H9 (cell line): Measurements from ENCODE around the gene PEX26. TPM values are rescaled to one million over a fixed set of nuclear protein-coding genes. Genes with fewer than 3 reads are reported as not detected.

Experiments
- DNase-seq: peaks from one replicate; pipeline ENCODE4 v3.0.0-alpha.2; 2017
- H2AFZ ChIP-seq: one replicate; pipeline ENCODE4 v1.6.1; 2013; ENCODE audit warnings: mild to moderate bottlenecking, low read length, control low read depth, moderate library complexity
- H2AK5ac ChIP-seq: 2 replicates; pipeline ENCODE4 v1.6.1; 2013; ENCODE audit warnings: low read length, control low read depth, mixed read lengths; ENCODE audit not compliant: insufficient read length
- H2BK120ac ChIP-seq: one replicate; pipeline ENCODE4 v1.6.1; 2013; ENCODE audit warnings: low read depth, mild to moderate bottlenecking, low read length, control low read depth, inconsistent platforms; ENCODE audit not compliant: poor library complexity, severe bottlenecking
- H2BK12ac ChIP-seq: 2 replicates; pipeline ENCODE4 v1.6.1; 2013; ENCODE audit warnings: low read length, control low read depth, mixed read lengths, low read depth; ENCODE audit not compliant: insufficient read length
- H2BK15ac ChIP-seq: 2 replicates; pipeline ENCODE4 v1.6.1; 2013; ENCODE audit warnings: low read depth, low read length, control low read depth
- H2BK20ac ChIP-seq: one replicate; pipeline ENCODE4 v1.6.1; 2013; ENCODE audit warnings: low read depth, mild to moderate bottlenecking, low read length, control low read depth, inconsistent platforms; ENCODE audit not compliant: poor library complexity, severe bottlenecking
- H2BK5ac ChIP-seq: 2 replicates; pipeline ENCODE4 v1.6.1; 2013; ENCODE audit warnings: low read length, control low read depth, mixed read lengths; ENCODE audit not compliant: insufficient read length
- H3K14ac ChIP-seq: 2 replicates; pipeline ENCODE4 v1.6.1; 2013; ENCODE audit warnings: low read length, control low read depth; ENCODE audit not compliant: insufficient read depth
- H3K18ac ChIP-seq: 2 replicates; pipeline ENCODE4 v1.6.1; 2013; ENCODE audit warnings: low read depth, mild to moderate bottlenecking, mixed read lengths, low read length, control low read depth; ENCODE audit not compliant: insufficient read length
- H3K23ac ChIP-seq: 2 replicates; pipeline ENCODE4 v1.6.1; 2013; ENCODE audit warnings: low read length, control low read depth, mixed read lengths, low read depth; ENCODE audit not compliant: insufficient read length
- H3K23me2 ChIP-seq: 2 replicates; pipeline ENCODE4 v1.6.1; 2013; ENCODE audit warnings: low read depth, mild to moderate bottlenecking, mixed read lengths, low read length, control low read depth; ENCODE audit not compliant: insufficient read length, poor library complexity, severe bottlenecking
- H3K27ac ChIP-seq: 2 replicates; pipeline ENCODE4 v1.5.1; 2013; ENCODE audit warnings: low read length, control low read depth, mixed read lengths, low read depth; ENCODE audit not compliant: insufficient read length
- H3K27me3 ChIP-seq: 2 replicates; pipeline ENCODE4 v1.6.1; 2013; ENCODE audit warnings: low read length, control low read depth, inconsistent platforms; ENCODE audit not compliant: insufficient read depth
- H3K4ac ChIP-seq: 2 replicates; pipeline ENCODE4 v1.6.1; 2013; ENCODE audit warnings: low read depth, mild to moderate bottlenecking, control low read depth, inconsistent platforms, low read length, moderate library complexity
- H3K4me1 ChIP-seq: 2 replicates; pipeline ENCODE4 v1.6.1; 2013; ENCODE audit warnings: low read length, control low read depth, inconsistent platforms; ENCODE audit not compliant: insufficient read depth
- H3K4me2 ChIP-seq: 2 replicates; pipeline ENCODE4 v1.6.1; 2013; ENCODE audit warnings: low read length, control low read depth, mixed read lengths; ENCODE audit not compliant: insufficient read length, insufficient read depth
- H3K56ac ChIP-seq: 2 replicates; pipeline ENCODE4 v1.6.1; 2013; ENCODE audit warnings: low read depth, mild to moderate bottlenecking, mixed read lengths, low read length, control low read depth; ENCODE audit not compliant: insufficient read length
- H3K79me1 ChIP-seq: 2 replicates; pipeline ENCODE4 v1.6.1; 2013; ENCODE audit warnings: low read depth, mild to moderate bottlenecking, moderate library complexity, low read length, control low read depth, inconsistent platforms; ENCODE audit not compliant: insufficient read depth, poor library complexity, severe bottlenecking
- H3K79me2 ChIP-seq: 2 replicates; pipeline ENCODE4 v1.6.1; 2013; ENCODE audit warnings: low read length, control low read depth, inconsistent platforms; ENCODE audit not compliant: insufficient read depth
- H3K9ac ChIP-seq: 2 replicates; pipeline ENCODE4 v1.6.1; 2013; ENCODE audit warnings: low read length, control low read depth, mixed read lengths; ENCODE audit not compliant: insufficient read length; ENCODE audit errors: extremely low read depth
- H3K9me3 ChIP-seq: one replicate; pipeline ENCODE4 v1.6.1; 2013; ENCODE audit warnings: low read depth, low read length, inconsistent platforms; ENCODE audit not compliant: control insufficient read depth
- H3T11ph ChIP-seq: one replicate; pipeline ENCODE4 v1.6.1; 2013; ENCODE audit warnings: mild to moderate bottlenecking, low read length, control low read depth, inconsistent platforms
- H4K20me1 ChIP-seq: one replicate; pipeline ENCODE4 v1.6.1; 2013; ENCODE audit not compliant: control insufficient read depth, insufficient read length, insufficient read depth
- H4K5ac ChIP-seq: 2 replicates; pipeline ENCODE4 v1.6.1; 2013; ENCODE audit warnings: low read depth, mild to moderate bottlenecking, mixed read lengths, low read length, control low read depth; ENCODE audit not compliant: insufficient read length
- H4K8ac ChIP-seq: replicated peaks from 2 replicates; pipeline ENCODE4 v1.6.1; 2013; ENCODE audit warnings: low read length, control low read depth, mixed read lengths, low read depth; ENCODE audit not compliant: insufficient read length
- H4K91ac ChIP-seq: 2 replicates; pipeline ENCODE4 v1.6.1; 2013; ENCODE audit warnings: low read depth, mild to moderate bottlenecking, moderate library complexity, mixed read lengths, low read length, control low read depth; ENCODE audit not compliant: insufficient read length
- H3K27ac Mint-ChIP-seq, 3 experiments: 2 replicates in 2 of 3; 3 replicates in 1 of 3; pipeline ENCODE4 v1.8.0; 2020 to 2021; ENCODE audit warnings: mixed read lengths in 3 of 3, mild to moderate bottlenecking in 1 of 3, moderate library complexity in 1 of 3
- H3K27me3 Mint-ChIP-seq: 2 replicates; pipeline ENCODE4 v1.8.0; 2021; ENCODE audit warnings: low read depth, mild to moderate bottlenecking, moderate library complexity, mixed read lengths
- H3K36me3 Mint-ChIP-seq, 3 experiments: 2 replicates in 2 of 3; 3 replicates in 1 of 3; pipeline ENCODE4 v1.8.0; 2020 to 2021; ENCODE audit warnings: low read depth in 3 of 3, mixed read lengths in 3 of 3; ENCODE audit not compliant: insufficient read depth in 1 of 3
- H3K4me1 Mint-ChIP-seq, 2 experiments: 2 replicates each; pipeline ENCODE4 v1.8.0; 2020; ENCODE audit warnings: mixed read lengths in 2 of 2
- H3K4me3 Mint-ChIP-seq, 2 experiments: 2 replicates in 1 of 2; 3 replicates in 1 of 2; pipeline ENCODE4 v1.8.0; 2020 to 2021; ENCODE audit warnings: mild to moderate bottlenecking in 2 of 2, mixed read lengths in 2 of 2, moderate library complexity in 1 of 2
- H3K9me3 Mint-ChIP-seq, 2 experiments: 2 replicates in 1 of 2; 3 replicates in 1 of 2; pipeline ENCODE4 v1.8.0; 2020; ENCODE audit warnings: mild to moderate bottlenecking in 2 of 2, mixed read lengths in 2 of 2, moderate library complexity in 1 of 2
- CTCF ChIP-seq: fragments of 200-600 bp; sonication (generic); conservative IDR thresholded peaks from 3 replicates; pipeline ENCODE4 v1.8.0; 2021; ENCODE audit warnings: antibody characterized with exemption, mild to moderate bottlenecking
- WGBS: extraction: QIAGEN DNeasy Blood & Tissue Kit; methylation state at CpG from one replicate; pipeline ENCODE4 v1.1.7; 2013; ENCODE audit warnings: missing lambda C conversion rate, low lambda C conversion rate, mixed read lengths; ENCODE audit not compliant: insufficient read length; ENCODE audit errors: extremely low coverage; 5-methylcytosine and 5-hydroxymethylcytosine counted together
- total RNA-seq: library from RNA; stranded (reverse); gene quantifications from 2 replicates; pipeline ENCODE4 v1.2.1, GENCODE V29; 2021

The PEX26 gene
- total RNA-seq, 1 experiment from 2014 or later: 35.4 TPM

GRCh38 chr22:18119409-18120110 lies 41.8 kb downstream of the PEX26 start:
- DNase-seq: no peak
- Histone ChIP-seq H2AFZ (no peak overlapping the region), H3K79me1 (no peaks in the 10 kb centered on the region), H4K20me1 (no peaks in the 10 kb centered on the region), H3K4ac (no peak overlapping the region), H2AK5ac (no peak overlapping the region), H3K4me1 (peaks cover 3% of the 10 kb centered on the region; the same call in 1 of the 2 replicates), H3K27ac (no peak overlapping the region), H3K56ac (no peak overlapping the region), H3K18ac (no peak overlapping the region), H3K27me3 (no peaks in the 10 kb centered on the region), H4K91ac (no peak overlapping the region), H2BK5ac (no peak overlapping the region), H4K8ac (no peak overlapping the region), H3K23ac (no peak overlapping the region), H2BK15ac (no peak overlapping the region), H3K9me3 (no peaks in the 10 kb centered on the region), H3K79me2 (no peaks in the 10 kb centered on the region), H2BK120ac (no peak overlapping the region), H3T11ph (no peak overlapping the region), H3K14ac (no peak overlapping the region), H3K23me2 (no peaks in the 10 kb centered on the region), H3K4me2 (no peak overlapping the region), H3K9ac (no peak overlapping the region), H2BK20ac (no peak overlapping the region), H2BK12ac (no peak overlapping the region), H4K5ac (no peak overlapping the region)
- TF ChIP-seq CTCF: no peak
- Mint-ChIP-seq H3K4me1 (peaks cover 11 to 16% of the 10 kb centered on the region in 2 experiments), H3K27ac (no peak overlapping the region; a peak in 1 of 7 replicates), H3K4me3 (no peak overlapping the region), H3K27me3 (peaks cover 2% of the 10 kb centered on the region), H3K36me3 (no peaks in the 10 kb centered on the region), H3K9me3 (no peaks in the 10 kb centered on the region)
- WGBS: no CpG with 5 or more reads among the region's 18 CpGs
